ENCODE measurements around the gene CBFB. TPM values are rescaled to one million over a fixed set of nuclear protein-coding genes. Genes with fewer than 3 reads are reported as not detected.

CBFB gene
- total RNA-seq, 1 donor from 2014 or later, result 86.6 TPM

GRCh38 chr16:67013823-67014633, 14.9 kb upstream of the CBFB start:
- peak; percentile 60 for DNase-seq (ENCODE audit: low spot score, unreplicated experiment)
- no peaks in the 10 kb centered on the region for H3K9me3 Mint-ChIP-seq (ENCODE audit: low read depth)
- peak overlapping the region; percentile 53 for H3K4me3 Mint-ChIP-seq (ENCODE audit: low read depth)
- TF ChIP-seq CTCF (IDR thresholded peaks at IDR 0.05; ENCODE audit: unreplicated experiment), result peak; percentile 32
- peaks cover 41% of the 10 kb centered on the region for H3K27me3 Mint-ChIP-seq
- H3K36me3 Mint-ChIP-seq (ENCODE audit: insufficient read depth), result no peaks in the 10 kb centered on the region
- no peaks in the 10 kb centered on the region for H3K4me1 Mint-ChIP-seq (ENCODE audit: low read depth)
- no peak overlapping the region for H3K27ac Mint-ChIP-seq

- TF ChIP-seq CTCF (IDR thresholded peaks at IDR 0.05; ENCODE audit: unreplicated experiment), result no peak
- Mint-ChIP-seq H3K4me1 (ENCODE audit: low read depth) (no peaks in the 10 kb centered on the region), H3K9me3 (ENCODE audit: low read depth) (no peaks in the 10 kb centered on the region), H3K36me3 (ENCODE audit: insufficient read depth) (no peaks in the 10 kb centered on the region), H3K27ac (peak overlapping the region; percentile 43), H3K27me3 (peaks cover 37% of the 10 kb centered on the region), H3K4me3 (ENCODE audit: low read depth) (no peak overlapping the region)
- DNase-seq (ENCODE audit: low spot score, unreplicated experiment), result no peak
Measured at GRCh38 chr16:67014634-67015312, 14.2 kb upstream of the CBFB start.

- no peak for TF ChIP-seq CTCF (IDR thresholded peaks at IDR 0.05; ENCODE audit: unreplicated experiment)
- no peaks in the 10 kb centered on the region for H3K36me3 Mint-ChIP-seq (ENCODE audit: insufficient read depth)
- H3K9me3 Mint-ChIP-seq (ENCODE audit: low read depth), result no peaks in the 10 kb centered on the region
- peak overlapping the region; percentile 43 for H3K27ac Mint-ChIP-seq
- no peaks in the 10 kb centered on the region for H3K4me1 Mint-ChIP-seq (ENCODE audit: low read depth)
- no peak for DNase-seq (ENCODE audit: low spot score, unreplicated experiment)
- no peak overlapping the region for H3K4me3 Mint-ChIP-seq (ENCODE audit: low read depth)
- H3K27me3 Mint-ChIP-seq, result peaks cover 37% of the 10 kb centered on the region
Measured at GRCh38 chr16:67015313-67015731, 13.6 kb upstream of the CBFB start.

- TF ChIP-seq CTCF (IDR thresholded peaks at IDR 0.05; ENCODE audit: unreplicated experiment), result no peak
- no peak for DNase-seq (ENCODE audit: low spot score, unreplicated experiment)
- H3K4me1 Mint-ChIP-seq (ENCODE audit: low read depth), result no peaks in the 10 kb centered on the region
- H3K36me3 Mint-ChIP-seq (ENCODE audit: insufficient read depth), result no peaks in the 10 kb centered on the region
- no peak overlapping the region for H3K27ac Mint-ChIP-seq
- H3K9me3 Mint-ChIP-seq (ENCODE audit: low read depth), result no peaks in the 10 kb centered on the region
- H3K4me3 Mint-ChIP-seq (ENCODE audit: low read depth), result no peak overlapping the region
- H3K27me3 Mint-ChIP-seq, result peaks cover 34% of the 10 kb centered on the region
Measured at GRCh38 chr16:67016143-67016542, 12.8 kb upstream of the CBFB start.

- H3K4me3 Mint-ChIP-seq (ENCODE audit: low read depth), result no peak overlapping the region
- H3K4me1 Mint-ChIP-seq (ENCODE audit: low read depth), result peaks cover 1% of the 10 kb centered on the region
- H3K27me3 Mint-ChIP-seq, result peaks cover 34% of the 10 kb centered on the region
- no peaks in the 10 kb centered on the region for H3K36me3 Mint-ChIP-seq (ENCODE audit: insufficient read depth)
- TF ChIP-seq CTCF (IDR thresholded peaks at IDR 0.05; ENCODE audit: unreplicated experiment), result no peak
- H3K9me3 Mint-ChIP-seq (ENCODE audit: low read depth), result no peaks in the 10 kb centered on the region
- H3K27ac Mint-ChIP-seq, result no peak overlapping the region
- no peak for DNase-seq (ENCODE audit: low spot score, unreplicated experiment)
Measured at GRCh38 chr16:67016681-67017420, 12.1 kb upstream of the CBFB start.
